NCI-H2227 (cell line): ENCODE data around the gene GSN.

ENCODE experiments used
- DNase-seq: peaks from one replicate; lab custom pipeline; 2025; ENCODE audit not compliant: unreplicated experiment; lab: John Stamatoyannopoulos, UW

Gene GSN

DNA sequence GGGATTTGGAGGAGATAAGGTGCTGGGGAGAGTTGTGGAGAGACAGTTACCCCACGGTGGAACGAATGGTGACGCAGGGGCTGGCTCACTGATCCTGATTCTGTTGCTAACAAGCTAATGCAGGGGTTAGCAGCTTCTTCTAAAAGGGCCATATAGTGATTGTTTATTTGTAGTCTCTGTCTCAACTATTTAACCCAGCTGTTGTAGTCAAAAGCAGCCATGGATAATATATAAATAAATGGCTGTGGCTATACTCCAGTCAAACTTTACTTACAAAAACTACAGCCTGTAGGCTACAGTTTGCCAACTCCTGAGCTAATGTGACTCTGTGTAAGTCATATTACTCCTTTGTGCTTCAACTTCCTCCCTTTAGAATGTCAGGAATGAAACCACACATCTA lies 80.3 kb downstream of the GSN start:
- no peak for DNase-seq

- no peak for DNase-seq
Observed at GRCh38 chr9:121349009-121349408, 81.0 kb downstream of the GSN start.

GRCh38 chr9:121350036-121350435 lies 82.1 kb downstream of the GSN start:
- DNase-seq = no peak

DNA sequence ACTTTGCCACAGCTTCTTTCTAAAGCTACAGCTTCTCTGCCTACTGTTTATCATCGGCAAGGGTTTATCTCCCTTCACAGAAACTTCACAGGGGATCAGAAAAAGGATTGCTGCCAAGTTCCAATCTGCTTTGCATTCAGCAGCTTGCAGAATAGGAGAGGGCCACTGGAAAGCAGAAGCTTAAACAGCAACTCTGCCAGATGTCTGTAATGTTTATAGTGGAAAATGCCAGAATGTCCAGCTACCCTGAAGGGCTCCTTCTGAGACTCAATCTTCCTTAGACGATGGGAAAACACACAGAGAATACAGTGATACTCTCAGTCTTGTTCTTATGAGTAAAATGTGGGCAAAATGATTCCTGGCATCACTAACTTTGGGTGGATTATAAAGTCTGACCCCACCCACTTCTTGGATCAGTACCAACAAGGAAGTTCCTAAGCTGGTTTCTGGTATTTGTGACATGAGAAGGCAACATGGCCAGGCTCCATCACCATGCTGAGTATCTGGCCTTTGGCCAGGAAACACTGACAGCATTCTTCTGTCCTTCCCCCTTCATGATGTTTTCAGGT lies 83.1 kb downstream of the GSN start:
- no peak for DNase-seq

- no peak for DNase-seq
Observed at GRCh38 chr9:121353241-121354061, 85.5 kb downstream of the GSN start.

DNA sequence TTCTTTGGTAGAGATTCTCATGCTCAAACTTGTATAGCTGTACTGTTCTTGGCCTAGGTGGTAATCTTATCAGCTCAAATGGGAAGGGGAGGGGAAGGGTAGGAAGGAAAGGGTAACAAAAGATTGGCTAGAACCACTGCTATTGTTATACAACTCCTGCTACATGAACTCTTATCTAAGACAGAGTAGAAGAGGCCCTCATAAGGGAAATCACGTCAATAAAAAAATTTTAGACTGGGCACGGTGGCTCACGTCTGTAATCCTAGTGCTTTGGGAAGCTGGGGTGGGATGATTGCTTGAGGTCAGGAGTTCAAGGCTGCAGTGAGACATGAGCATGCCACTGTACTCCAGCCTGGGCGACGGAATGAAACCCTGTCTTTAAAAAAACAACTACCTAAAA lies 86.2 kb downstream of the GSN start:
- no peak for DNase-seq

- no peak for DNase-seq
Observed at GRCh38 chr9:121354762-121355161, 86.8 kb downstream of the GSN start.

DNA sequence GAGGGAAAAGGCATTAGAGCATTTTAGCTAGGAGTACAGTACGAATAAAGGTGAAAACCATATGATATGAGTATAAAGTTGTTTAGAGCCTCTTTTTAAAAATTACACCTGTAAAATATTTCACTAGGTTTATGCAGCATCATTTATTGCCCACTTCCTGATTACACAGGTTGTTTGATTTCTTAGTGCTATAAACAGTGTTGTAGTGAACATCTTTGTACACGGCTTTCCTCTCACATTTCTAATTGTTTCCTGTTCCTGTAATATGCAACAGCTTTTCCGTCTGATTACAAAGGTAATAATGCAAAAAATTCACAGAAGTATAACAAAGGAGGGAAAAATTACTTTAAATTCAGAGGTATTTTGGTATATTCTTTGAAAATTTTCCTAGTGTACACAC lies 89.0 kb downstream of the GSN start:
- DNase-seq = no peak

GRCh38 chr9:121358751-121359150 lies 90.8 kb downstream of the GSN start:
- DNase-seq = no peak

- DNase-seq = no peak
Observed at GRCh38 chr9:121359351-121360294, 91.7 kb downstream of the GSN start.

DNA sequence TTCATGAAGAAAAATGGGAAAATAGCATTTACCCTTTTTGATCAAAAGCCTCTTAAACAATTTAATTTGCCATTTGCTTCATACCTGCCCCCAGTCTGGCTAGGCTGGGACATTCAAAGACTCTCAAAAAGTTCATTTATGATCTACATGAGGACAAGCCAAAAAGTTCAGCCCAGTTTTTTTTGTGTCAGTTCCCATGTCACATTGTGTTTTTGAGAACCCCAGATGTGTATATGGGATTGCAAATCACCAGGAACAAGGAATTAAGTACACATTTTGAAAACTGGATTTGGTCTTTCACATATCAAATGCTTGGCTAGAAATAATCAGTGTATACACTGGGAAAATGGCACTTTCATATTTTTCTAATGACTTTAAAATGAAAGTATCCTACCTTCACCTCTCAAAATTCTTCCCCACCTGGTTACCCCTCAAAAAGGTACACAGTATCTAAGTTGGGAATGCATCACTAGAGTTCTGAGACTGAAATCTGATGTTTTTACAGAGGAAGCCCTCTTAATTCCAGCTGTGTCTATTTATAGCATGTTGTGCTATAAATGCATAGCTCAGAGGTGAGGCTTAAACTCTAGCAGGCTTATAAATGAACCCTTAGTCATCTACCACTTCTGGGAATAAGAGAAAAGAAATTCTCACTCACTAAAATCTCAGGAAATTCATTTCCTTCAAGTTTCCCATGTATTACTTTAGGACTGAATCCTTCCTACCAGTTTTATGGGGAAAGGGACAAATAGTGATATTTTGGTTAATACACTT lies 92.8 kb downstream of the GSN start:
- no peak for DNase-seq

DNA sequence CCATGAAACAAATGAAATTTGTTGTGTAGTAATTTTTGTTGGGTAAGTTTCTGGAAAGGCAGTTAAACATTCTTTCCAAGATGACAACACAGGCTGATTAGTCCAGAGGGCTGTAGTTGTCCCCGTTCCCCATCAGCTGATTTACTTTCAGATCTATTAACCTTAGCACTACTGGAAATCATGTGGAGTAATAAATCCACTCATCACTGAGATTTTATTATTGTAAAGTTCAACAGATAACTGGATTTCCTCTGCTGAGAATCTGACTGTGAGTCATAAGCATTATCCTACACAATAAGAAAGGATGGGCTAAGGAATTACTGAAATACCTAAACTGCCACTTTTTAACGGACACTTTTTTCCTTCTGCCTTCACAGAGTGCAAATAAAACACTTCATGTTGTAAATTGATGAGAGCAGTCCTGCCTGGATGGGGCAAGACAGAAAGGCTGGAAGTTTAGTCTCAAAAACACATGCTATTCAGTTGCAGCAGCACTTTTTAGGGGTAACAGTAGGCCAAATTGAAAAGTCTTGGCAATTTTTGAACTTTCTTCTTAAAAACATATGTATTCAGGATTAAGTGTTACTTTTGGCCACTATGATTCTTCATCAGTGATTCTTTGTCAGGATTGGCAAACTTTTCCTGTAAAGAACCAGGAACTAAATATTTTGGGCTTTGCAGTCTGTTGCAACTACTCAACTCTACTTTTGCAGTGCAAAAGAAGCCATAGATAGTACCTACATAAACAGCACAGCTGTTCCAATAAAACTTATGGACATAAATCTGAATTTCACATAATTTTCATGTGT lies 95.1 kb downstream of the GSN start:
- no peak for DNase-seq

- DNase-seq = no peak
Observed at GRCh38 chr9:121363622-121363961, 95.6 kb downstream of the GSN start.

DNA sequence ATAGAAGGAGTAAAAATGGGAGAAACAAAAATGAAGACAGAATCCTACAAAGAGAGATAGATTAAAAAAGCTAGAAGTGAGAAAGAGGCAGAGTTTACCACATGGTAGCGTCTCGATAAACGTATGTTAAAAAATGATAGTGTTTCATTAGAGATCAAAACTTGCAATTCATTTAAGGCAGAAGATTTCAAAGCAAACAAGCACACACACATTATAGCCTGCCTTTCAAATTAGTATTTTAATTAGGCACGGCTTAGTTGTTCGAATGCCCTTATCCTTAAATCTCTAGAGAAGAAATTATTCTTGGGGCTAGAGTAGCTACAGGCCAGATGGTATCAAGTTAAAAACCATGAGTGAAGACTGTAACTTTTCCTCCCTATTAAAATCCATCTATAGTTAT lies 96.1 kb downstream of the GSN start:
- no peak for DNase-seq

GRCh38 chr9:121364886-121365285 lies 96.9 kb downstream of the GSN start:
- no peak for DNase-seq

DNA sequence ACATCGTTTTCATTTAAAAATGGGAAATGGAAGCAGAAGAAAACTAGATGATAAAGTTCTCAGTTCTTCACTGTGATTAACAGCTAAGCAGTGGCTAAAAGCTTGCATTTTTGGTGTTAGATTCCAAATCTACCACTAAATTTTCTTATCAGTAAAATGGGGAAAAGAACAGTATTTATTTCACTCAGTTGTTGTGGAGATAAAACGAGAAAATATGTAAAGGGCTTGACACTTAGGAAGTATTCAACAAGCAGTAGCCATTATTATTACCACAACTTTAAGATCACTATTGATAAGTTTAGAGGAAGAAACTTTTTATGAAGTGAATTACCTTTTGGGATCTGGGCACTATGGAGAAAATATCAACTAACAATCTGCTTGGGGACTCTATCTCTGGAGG lies 97.6 kb downstream of the GSN start:
- no peak for DNase-seq

DNA sequence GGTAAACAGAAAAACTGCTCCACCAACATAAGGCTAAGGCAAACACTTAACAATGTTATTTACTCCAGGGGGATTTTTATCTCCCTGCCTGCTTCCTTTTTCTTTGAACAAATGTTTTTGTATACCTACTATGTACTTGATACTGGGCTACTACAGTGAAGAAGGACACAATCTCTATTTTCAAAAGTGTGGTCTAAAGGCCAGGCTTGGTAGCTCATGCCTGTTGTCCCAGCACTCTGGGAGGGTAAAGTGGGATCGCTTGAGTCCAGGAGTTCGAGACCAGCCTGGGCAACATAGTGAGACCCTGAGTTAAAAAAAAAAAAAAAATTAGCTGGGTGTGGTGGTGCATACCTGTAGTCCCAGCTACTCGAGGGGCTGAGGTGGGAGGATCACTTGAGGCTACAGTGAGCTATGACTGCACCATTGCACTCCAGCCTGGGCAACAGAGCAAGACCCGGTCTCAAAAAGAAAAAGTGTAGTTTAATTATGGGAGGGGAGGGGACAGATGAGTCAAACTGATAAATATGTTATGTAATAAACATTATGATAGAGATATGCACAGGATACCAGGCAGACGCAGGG lies 98.7 kb downstream of the GSN start:
- DNase-seq = no peak

DNA sequence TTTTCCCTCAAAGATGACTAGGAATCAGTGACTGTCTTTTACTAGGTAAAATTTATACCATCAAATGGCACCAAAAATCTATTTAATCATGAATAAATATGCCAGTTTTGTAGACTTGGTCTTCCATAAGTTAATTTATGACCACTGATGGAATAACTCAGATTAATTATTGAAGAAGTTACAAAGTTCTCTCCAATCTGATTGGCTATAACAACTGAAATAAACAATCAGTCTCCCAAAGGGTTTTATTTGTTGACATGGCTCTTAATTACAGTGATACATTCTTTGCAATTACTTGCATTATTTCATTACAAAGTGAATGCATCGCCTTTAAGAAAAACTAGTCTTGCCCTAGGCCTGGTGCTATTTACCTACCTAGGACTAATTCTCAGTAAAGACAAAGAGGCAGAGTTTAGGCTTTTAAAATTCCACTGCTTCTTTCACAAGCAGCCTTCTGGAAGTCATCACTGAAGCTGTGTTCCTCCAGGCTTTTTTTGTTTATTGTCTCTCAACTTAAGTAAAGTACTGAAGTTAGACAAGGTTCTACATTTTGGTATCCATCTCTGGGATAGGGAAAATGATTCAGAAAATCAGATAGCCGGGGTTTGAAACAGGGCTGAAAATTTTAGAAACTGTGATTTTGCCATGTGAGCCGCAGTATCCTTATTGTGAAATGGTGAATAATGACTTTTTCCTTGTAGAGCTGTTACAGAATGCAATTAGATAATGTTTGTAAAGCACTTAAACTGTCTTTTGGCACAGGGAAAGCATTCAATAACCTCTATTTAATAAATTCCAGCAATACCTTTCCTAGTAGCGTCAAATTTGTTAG lies 99.6 kb downstream of the GSN start:
- no peak for DNase-seq

- no peak for DNase-seq
Observed at GRCh38 chr9:121368138-121368522, 100.2 kb downstream of the GSN start.
